Panc1 (cell line): Measurements from ENCODE around the gene KRT6C. TPM values are rescaled to one million over a fixed set of nuclear protein-coding genes. Genes with fewer than 3 reads are reported as not detected.

Experiments used
- ATAC-seq: fragments of 200-7000 bp; cut with Tn5 transposase; 2 replicates; pipeline ENCODE4 v1.9.1; 2020; ENCODE audit warnings: mild to moderate bottlenecking, moderate library complexity
- BruUV-seq: library from RNA; stranded (reverse); fragments of 400-500 nt; replicated peaks from 2 replicates; lab custom pipeline; 2021; lab: Mats Ljungman, UMichigan
- CTCF ChIA-PET: fragments of 300-600 bp; sonication (Branson Sonifier 250); formaldehyde crosslinking; loops from one replicate; lab custom pipeline; 2022; ENCODE audit warnings: antibody characterized with exemption; lab: Charles Lee
- POLR2A ChIA-PET: fragments of 300-600 bp; sonication (Branson Sonifier 250); formaldehyde crosslinking; loops from one replicate; lab custom pipeline; 2022; ENCODE audit warnings: antibody characterized with exemption; lab: Charles Lee
- DNase-seq: peaks from one replicate; pipeline ENCODE4 v3.0.0-alpha.2; 2010; ENCODE audit warnings: low read depth, low spot score
- H3K27ac ChIP-seq: 2 replicates; pipeline ENCODE4 v1.5.1; 2011; ENCODE audit warnings: mild to moderate bottlenecking, low read length, inconsistent platforms
- H3K27me3 ChIP-seq: fragments of 200-500 bp; sonication (Bioruptor generic); 2 replicates; pipeline ENCODE4 v1.6.0; 2014; ENCODE audit warnings: low read length, inconsistent platforms; ENCODE audit not compliant: control insufficient read depth, insufficient read depth
- H3K36me3 ChIP-seq: fragments of 200-500 bp; sonication (Bioruptor generic); 2 replicates; pipeline ENCODE4 v1.5.1; 2014; ENCODE audit warnings: inconsistent platforms, mild to moderate bottlenecking, low read length, moderate library complexity; ENCODE audit not compliant: control insufficient read depth, insufficient read depth
- H3K4me1 ChIP-seq: 2 replicates; pipeline ENCODE4 v1.5.1; 2011; ENCODE audit warnings: inconsistent platforms, mild to moderate bottlenecking, low read length, moderate library complexity; ENCODE audit not compliant: control insufficient read depth, insufficient read depth
- H3K4me3 ChIP-seq, 2 experiments: 2 replicates each; pipeline ENCODE4 v1.5.1; 2011 to 2012; ENCODE audit warnings: low read depth in 2 of 2, low read length in 2 of 2, mild to moderate bottlenecking in 2 of 2, inconsistent platforms in 1 of 2, moderate library complexity in 1 of 2
- H3K9me3 ChIP-seq: fragments of 200-500 bp; sonication (Bioruptor generic); 2 replicates; pipeline ENCODE4 v1.5.1; 2014; ENCODE audit warnings: low read depth, mild to moderate bottlenecking, inconsistent platforms, low read length, moderate library complexity; ENCODE audit not compliant: control insufficient read depth, insufficient read depth
- CTCF ChIP-seq: fragments of 450-650 bp; IDR thresholded peaks from 2 replicates; pipeline ENCODE4 v1.5.1; 2017; ENCODE audit warnings: mild to moderate bottlenecking
- POLR2AphosphoS5 ChIP-seq: IDR thresholded peaks from 2 replicates; pipeline ENCODE4 v1.6.1; 2012; ENCODE audit warnings: mild to moderate bottlenecking, low read depth, low read length, moderate library complexity
- REST ChIP-seq, 2 experiments: IDR thresholded peaks; 2 replicates each; pipeline ENCODE4 v1.6.1; 2011 to 2012; ENCODE audit warnings: low read depth in 2 of 2, control low read depth in 1 of 2, low read length in 1 of 2, mild to moderate bottlenecking in 1 of 2, moderate library complexity in 1 of 2; ENCODE audit not compliant: insufficient read depth in 1 of 2
- SIN3A ChIP-seq: IDR thresholded peaks from 2 replicates; pipeline ENCODE4 v1.6.1; 2012; ENCODE audit warnings: low read depth, mild to moderate bottlenecking, low read length, moderate library complexity, borderline replicate concordance; ENCODE audit not compliant: insufficient read depth
- TCF7L2 ChIP-seq: IDR thresholded peaks from 2 replicates; pipeline ENCODE4 v1.6.1; 2011; ENCODE audit warnings: mild to moderate bottlenecking, low read depth, low read length, inconsistent platforms
- in situ Hi-C: cut with HindIII; loops from 2 replicates; pipeline ENCODE4 v1.10.0; 2016; ENCODE audit warnings: low sequenced_read_pairs, low pct_unique_long_range_greater_than_20kb
- intact Hi-C: fragments of 100-400 bp; cut with micrococcal nuclease; formaldehyde crosslinking; loops from one replicate; pipeline ENCODE4 v1.10.0; 2022; ENCODE audit not compliant: unreplicated experiment
- total RNA-seq: library from RNA; stranded (reverse); gene quantifications from one replicate; pipeline ENCODE4 v1.2.1, GENCODE V29; 2021; ENCODE audit not compliant: unreplicated experiment

The KRT6C gene
- total RNA-seq, 1 experiment from 2014 or later = not detected

- no peaks in the 10 kb centered on the region for H3K27me3 ChIP-seq
- DNase-seq (no peak), ATAC-seq (no peak)
- no peaks in the 10 kb centered on the region for H3K4me1 ChIP-seq
- no peak overlapping the region for H3K27ac ChIP-seq
- H3K36me3 ChIP-seq = no peaks in the 10 kb centered on the region
- CTCF ChIA-PET = no interaction called here
- BruUV-seq = no TSS peak
- no peak overlapping the region for H3K4me3 ChIP-seq
- in situ Hi-C loops (no loop called here), intact Hi-C loops (no loop called here)
- POLR2A ChIA-PET = no interaction called here
- no peak for TF ChIP-seq TCF7L2
- TF ChIP-seq CTCF = no peak
- TF ChIP-seq SIN3A = no peak
- TF ChIP-seq POLR2AphosphoS5 = no peak
- TF ChIP-seq REST (IDR thresholded peaks at IDR 0.05; ENCODE audit: insufficient read depth in 1 of 2, low read depth in 2 of 2, low read length in 1 of 2) = no peak
- no peaks in the 10 kb centered on the region for H3K9me3 ChIP-seq
These were observed 33.8 kb downstream of the KRT6C start for GRCh38 chr12:52439845-52440244.

- ATAC-seq = no peak
- TF ChIP-seq REST (IDR thresholded peaks at IDR 0.05; ENCODE audit: insufficient read depth in 1 of 2, low read depth in 2 of 2, low read length in 1 of 2) (no peak), CTCF (no peak), POLR2AphosphoS5 (no peak), TCF7L2 (no peak), SIN3A (no peak)
- no peak overlapping the region for H3K4me3 ChIP-seq
- BruUV-seq = no TSS peak
- H3K36me3 ChIP-seq = no peaks in the 10 kb centered on the region
- no peaks in the 10 kb centered on the region for H3K27me3 ChIP-seq
- in situ Hi-C loops (no loop called here), intact Hi-C loops (no loop called here)
- ChIA-PET CTCF (no interaction called here), POLR2A (no interaction called here)
- H3K4me1 ChIP-seq = no peaks in the 10 kb centered on the region
- DNase-seq = no peak
- H3K9me3 ChIP-seq = no peaks in the 10 kb centered on the region
- no peak overlapping the region for H3K27ac ChIP-seq
These were observed 34.2 kb downstream of the KRT6C start for GRCh38 chr12:52439420-52439819.
